GM18502 (cell line): ENCODE measurements around the gene RDH16.
"Not testable (repeated sequence)": the region's sequence is repeated elsewhere in the genome, so short reads cannot be mapped to it uniquely, and the experiment has no call there.

ENCODE experiments used
- ATAC-seq: cut with Tn5 transposase; IDR thresholded peaks from one replicate; pipeline ENCODE4 v1.9.1; 2021; ENCODE audit warnings: mild to moderate bottlenecking; ENCODE audit not compliant: unreplicated experiment, poor library complexity

RDH16 gene

DNA sequence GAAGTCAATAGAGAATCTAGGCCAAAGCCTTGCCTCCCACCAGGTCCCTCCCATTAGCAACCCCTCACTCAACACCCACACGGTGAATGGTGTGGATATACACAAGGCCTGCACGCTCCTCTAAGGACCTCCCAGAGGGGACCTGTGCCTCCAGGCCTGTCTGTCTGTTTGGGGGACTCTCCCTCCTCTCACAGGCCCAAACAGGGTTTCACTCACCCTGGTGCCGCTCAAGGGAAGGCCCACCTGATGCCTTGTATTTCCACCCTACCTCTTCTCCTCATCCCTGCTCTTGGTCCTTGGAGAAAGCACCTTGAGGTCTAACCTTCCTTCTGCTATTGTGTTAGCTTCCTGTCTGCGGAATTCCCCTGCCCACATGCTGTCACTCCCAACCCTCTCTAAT lies 27.6 kb downstream of the RDH16 start:
- ATAC-seq: no peak

DNA sequence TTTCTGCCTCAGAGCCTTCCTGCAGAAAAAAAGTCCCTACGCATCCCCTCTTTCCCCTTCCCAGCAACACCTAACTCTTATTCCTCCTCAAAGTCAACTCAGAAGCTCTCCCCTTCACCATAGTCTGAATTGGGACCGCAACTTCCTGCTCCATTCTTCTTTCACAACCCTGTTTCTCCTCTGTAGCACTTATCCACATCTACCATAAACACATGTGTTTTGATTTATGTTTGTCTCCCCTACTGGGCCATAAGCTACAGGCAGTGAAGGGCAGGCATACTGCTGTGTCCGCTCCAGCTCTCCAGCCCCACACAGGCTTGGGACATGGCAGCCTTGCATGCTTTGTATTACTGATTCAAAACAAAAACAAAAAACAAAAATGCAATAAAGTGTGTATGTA lies 29.1 kb downstream of the RDH16 start:
- no peak for ATAC-seq

DNA sequence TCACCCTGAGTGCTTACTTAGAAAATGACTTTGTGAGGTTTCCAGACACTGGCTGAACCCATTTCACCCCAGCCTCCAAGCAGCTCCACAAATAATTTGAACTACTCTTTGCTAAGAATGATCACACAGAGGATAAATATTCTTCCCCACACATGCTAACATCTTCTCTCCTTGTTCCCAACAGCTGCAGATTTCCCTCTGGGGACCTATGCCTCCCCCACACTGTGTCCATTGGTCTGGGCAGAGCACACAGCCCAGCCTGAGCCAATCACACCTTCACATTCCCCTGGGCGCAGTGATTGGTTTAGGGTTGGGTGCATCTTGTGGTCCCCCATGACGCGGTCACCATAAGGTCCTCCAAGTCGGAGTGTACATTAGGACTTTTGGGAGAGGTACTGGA lies 30.1 kb downstream of the RDH16 start:
- no peak for ATAC-seq

DNA sequence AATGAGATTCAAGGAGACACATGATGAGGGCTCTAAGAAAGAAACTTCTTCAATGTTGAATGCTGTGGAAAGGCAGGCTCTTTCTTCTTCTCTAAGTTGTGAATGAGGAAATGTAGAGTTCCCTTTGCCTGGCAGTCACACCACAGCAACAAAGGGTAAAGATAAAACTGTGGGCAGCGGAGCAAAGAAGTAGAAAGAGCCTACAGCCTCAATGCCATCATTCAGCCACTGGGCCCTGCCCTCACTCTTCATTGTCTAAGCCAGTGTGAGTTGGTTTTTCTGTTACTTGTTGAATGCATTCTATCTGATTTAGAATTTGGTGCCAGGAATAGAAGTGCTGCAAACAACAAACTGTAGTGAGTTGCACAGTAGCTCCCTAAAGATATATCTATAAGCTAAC lies 35.4 kb downstream of the RDH16 start:
- ATAC-seq: no peak

DNA sequence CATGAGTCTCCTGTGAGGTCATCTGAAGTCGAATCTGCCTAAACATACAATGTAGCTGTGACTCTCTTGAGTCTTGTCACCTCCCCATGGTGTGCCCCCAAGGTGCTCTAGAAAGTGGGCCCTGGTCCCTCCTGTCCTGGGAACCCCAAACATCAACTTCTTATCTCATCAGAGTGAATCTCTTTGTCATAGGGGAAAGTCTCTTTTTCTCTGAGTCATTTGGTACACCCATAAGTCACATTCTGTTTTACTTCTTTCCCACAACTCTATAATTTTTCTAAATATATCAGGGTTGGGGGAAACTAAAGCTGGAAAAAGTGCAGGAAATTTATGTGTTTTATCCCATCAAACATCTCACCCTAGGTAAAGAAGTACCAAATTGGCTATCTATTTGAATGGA lies 36.1 kb downstream of the RDH16 start:
- no peak for ATAC-seq

DNA sequence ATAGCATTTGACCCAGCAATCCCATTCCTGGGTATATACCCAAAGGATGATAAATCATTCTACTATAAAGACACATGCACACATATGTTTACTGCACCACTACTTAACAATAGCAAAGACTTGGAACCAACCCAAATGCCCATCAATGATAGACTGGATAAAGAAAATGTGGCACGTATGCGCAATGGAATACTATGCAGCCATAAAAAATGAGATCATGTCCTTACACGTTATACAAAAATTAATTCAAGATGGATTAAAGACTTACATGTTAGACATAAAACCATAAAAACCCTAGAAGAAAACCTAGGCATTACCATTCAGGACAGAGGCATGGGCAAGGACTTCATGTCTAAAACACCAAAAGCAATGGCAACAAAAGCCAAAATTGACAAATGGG lies 39.3 kb downstream of the RDH16 start:
- ATAC-seq: not testable (repeated sequence)

DNA sequence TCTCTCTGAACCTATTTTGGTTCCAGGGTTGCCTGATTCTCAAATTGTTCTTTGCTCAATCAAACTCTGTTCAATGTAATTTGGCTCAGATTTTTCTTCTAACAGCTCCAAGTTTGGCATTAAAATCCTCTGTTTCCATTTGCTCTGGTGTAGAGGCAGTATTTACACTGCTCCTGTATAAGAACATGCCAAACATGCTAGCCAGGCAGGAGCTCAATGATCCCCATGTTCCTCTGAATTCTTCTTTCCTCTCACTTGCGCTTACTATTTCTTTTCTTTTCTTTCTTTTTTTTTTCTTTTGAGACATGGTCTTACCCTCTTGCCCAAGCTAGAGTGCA lies 40.4 kb downstream of the RDH16 start:
- no peak for ATAC-seq

DNA sequence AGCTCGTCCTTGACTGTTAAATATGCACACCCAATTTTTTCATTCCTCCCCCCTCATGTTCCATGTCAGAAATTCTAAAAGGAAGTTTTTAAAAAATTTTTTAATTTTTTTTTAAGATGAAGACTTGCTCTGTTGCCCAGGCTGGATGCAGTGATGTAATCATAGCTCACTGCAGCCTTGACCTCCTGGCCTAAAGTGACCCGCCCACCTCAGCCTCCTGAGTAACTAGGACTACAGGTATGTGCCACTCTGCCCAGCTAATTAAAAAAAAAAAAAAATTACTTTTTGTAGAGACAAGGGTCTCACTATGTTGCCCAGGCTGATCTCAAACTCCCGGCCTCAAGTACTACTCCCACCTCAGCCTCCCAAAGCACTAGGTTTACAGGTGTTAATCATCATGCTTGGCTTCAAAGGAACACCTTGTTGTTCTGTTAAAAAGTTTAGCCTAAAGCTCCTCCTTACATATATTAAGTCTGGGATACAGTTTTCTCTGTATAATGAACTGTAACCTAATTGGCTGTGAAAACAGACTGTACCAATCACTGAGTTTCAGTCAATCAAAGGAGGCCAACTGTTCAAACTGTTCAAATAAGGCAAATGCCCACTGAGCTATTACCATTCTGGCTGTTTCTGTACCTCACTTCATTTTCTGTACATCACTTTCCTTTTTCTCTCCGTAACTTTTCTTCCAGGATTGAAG lies 41.0 kb downstream of the RDH16 start:
- ATAC-seq: no peak

DNA sequence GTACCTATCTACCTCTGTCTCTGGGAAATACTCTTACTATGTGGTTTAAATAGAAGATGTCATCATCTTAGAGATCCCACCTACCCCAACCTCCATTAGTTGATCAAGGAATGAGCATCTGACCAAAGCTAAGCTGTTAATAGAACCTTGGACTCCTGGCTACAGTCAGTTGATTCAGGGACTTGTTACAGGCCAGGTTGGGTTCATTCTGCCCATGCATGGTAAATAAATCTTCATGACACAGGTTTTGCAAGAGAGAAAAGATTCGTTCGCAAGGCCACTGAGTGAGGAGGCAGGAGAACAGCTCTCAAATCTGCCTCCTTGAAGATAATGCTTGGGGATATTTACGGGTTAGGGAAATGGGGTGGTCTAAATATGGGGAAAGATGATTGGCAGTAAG lies 42.7 kb downstream of the RDH16 start:
- no peak for ATAC-seq

DNA sequence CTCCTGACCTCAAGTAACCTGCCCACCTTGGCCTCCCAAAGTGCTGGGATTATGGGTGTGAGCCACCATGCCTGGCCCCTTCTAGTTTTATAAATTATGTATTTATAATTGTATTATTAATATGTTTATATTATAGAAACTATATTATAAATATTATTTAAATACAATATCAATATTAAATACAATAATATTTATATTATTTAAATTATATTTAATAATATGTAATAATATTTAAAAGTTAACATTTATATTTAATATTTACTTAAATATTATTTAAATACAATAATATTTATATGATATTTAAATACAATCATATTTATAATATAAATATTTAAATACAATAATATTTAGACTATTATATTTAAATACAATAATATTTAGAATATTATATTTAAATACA lies 43.2 kb downstream of the RDH16 start:
- ATAC-seq: no peak

DNA sequence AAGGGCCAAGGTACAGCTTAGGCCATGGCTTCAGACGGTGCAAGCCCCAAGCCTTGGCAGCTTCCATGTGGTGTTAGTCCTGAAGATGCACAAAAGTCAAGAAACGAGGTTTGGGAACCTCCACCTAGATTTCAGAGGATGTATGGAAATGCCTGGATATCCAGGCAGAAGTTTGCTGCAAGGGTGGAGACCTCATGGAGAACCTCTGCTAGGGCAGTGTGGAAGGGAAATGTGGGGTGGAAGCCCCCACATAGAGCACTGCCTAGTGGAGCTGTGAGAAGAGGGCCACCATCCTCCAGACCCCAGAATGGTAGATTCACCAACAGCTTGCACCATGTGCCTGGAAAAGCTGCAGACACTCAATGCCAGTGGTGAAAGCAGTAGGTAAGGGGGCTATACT lies 48.0 kb downstream of the RDH16 start:
- not testable (repeated sequence) for ATAC-seq

DNA sequence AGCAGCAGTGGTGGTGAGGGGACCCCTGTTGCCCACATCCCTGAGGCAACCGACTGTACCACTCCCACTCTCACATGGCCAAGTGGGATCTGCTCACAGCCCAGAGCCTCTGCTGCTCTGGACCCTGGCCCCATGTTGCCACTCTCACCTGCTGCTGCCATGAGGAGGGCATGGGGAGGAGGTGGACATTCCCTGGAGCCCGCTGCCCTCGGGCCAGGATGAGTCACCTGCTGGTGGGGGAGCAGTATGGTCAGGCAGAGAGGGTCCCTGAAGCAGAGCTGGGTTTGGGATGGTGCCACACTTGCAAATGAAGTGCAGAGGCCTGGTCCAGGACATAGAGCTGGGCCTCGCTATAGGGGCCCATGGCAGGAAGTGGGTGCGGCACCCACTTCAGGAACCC lies 49.3 kb downstream of the RDH16 start:
- no peak for ATAC-seq

DNA sequence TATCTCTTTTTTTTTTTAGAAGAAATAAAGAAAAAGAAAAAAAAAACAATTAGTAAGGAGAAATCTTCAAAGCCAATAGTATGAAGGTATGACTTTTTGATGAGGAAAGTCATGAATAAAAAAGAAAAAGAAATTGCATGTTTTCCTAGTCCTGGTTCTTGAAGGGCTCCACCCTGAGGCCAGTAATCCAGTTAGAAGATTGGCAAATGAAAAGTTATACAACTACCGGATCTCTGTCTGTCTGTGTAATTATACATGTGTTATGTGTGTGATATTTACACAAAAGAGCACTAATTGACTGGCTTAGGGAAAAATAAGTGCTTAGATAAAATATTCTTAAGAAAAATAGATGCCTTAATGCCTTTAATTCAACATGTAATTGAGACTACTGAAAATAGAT lies 51.6 kb downstream of the RDH16 start:
- ATAC-seq: no peak

DNA sequence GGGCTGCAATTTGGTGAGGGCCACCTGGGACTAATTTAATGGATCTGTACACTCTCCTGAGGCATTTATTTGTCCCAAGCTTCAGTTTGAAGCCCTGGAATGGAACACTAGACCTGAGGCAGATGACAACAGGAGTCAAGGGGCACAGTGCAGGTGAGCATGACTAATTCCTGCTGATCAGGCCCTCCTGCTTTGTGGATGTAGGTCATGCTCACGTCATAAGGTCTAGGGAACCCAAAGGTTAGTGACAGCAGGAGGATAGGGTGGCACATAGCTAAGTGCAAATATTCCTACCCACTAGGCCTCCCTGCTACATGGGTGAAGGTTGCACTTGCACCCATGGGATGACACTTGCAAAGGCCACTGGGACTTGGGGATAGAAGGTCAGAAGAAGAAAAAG lies 54.0 kb downstream of the RDH16 start:
- ATAC-seq: no peak
